HG03196 (cell line): ENCODE results near the gene ADAMTS17.

Source experiments
- ATAC-seq: cut with Tn5 transposase; IDR thresholded peaks from one replicate; pipeline ENCODE4 v1.9.1; 2021; ENCODE audit not compliant: unreplicated experiment

ADAMTS17 gene

DNA sequence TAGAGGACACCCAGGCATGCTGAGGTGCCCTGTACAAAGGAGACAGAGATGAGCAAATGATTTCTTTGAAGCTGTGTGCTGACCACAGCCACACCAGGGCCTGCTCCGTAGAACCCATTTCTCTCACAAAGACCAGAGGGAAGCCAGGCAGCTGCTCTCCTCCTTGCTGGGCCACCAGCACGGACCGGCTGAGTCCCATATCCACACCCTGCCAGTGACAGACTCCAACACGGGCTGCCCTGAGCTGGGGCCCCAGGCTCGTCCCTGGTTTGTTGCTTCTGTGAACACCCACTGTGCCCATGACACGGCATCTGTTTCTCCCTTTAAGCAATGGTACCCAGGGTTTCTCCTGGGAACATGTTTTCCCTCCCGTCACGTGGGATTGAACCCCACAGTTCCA, 284.5 kb downstream of the ADAMTS17 start:
- no peak for ATAC-seq

DNA sequence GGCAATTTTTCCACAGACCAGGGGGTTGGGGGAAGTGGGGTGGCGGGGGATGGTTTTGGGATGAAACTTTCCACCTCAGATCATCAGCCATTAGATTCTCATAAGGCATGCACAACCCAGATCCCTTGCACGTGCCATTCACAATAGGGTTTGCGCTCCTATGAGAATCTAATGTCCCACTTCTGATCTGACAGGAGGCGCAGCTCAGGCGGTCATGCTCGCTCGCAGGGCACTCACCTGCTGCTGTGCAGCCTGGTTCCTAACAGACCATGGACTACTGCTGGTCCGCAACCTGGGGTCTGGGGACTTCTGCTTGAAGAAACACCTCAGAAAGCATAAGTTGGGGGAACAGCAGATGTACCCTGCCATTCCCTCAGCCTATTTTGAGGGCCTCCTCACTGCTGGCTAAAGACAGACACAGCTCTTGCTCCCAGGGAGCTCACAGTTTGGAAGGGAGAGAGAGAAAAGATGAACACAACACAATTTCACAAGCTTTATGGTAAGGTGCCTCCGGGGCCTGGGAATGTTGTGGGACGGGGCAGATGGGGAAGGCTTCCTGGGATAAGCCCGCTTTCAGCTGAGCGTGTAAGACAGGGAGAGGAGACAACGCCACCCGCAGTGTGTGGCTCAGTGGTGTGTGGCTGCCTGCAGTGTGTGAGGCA, 285.2 kb downstream of the ADAMTS17 start:
- no peak for ATAC-seq

DNA sequence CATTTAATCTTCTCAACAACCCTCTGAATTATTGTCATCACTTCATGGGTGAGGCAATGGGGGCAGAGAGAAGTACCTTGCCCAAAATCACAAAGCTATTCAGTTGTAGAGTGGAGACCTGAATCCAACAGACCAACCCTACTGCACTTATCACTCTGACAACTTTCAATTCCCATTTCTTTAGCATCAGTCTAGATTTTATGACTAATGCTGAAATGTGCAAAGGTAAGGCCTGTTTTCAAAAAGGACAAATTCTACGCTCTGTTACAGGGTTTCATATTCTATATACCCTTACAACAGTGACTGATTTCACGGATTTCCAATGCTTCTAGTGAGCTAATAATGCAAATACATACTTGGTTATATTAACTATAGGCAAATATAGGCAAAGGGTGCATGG, 286.0 kb downstream of the ADAMTS17 start:
- no peak for ATAC-seq

GRCh38 chr15:100054539-100054938, 287.2 kb downstream of the ADAMTS17 start:
- ATAC-seq = no peak

DNA sequence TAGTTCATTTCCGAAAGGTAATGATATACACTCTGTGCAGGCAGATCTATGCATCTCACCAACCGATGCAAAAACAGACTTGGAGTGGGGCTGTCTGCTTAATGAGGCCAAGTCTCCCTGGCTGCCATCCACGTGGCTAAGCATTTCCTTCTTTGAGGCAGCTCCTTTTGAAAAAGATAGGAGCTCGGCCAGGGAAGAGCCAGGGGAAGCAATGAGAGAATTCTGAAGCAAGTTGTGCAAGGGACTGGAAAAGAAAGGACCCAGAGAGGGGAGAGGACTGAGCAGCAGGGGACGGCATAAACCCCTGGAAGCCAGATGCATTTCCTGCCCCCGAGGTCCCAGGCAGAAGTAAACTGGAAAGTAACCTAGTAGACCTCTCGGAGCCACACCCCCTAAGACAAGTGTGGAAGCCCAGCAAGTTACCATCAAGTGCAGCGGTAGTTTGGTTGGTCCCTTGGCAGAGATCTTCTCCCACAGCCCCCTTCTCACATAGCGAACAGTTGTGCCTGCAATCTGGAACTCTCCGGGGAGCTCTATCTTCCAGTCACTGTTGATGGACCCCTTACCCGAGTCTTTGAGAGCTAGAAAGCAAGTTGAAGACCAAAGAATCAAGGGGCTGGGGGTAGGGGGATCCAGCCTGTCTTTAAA, 288.2 kb downstream of the ADAMTS17 start:
- ATAC-seq = no peak

GRCh38 chr15:100052716-100053473, 288.9 kb downstream of the ADAMTS17 start:
- no peak for ATAC-seq

GRCh38 chr15:100050877-100051786, 290.6 kb downstream of the ADAMTS17 start:
- ATAC-seq = no peak

DNA sequence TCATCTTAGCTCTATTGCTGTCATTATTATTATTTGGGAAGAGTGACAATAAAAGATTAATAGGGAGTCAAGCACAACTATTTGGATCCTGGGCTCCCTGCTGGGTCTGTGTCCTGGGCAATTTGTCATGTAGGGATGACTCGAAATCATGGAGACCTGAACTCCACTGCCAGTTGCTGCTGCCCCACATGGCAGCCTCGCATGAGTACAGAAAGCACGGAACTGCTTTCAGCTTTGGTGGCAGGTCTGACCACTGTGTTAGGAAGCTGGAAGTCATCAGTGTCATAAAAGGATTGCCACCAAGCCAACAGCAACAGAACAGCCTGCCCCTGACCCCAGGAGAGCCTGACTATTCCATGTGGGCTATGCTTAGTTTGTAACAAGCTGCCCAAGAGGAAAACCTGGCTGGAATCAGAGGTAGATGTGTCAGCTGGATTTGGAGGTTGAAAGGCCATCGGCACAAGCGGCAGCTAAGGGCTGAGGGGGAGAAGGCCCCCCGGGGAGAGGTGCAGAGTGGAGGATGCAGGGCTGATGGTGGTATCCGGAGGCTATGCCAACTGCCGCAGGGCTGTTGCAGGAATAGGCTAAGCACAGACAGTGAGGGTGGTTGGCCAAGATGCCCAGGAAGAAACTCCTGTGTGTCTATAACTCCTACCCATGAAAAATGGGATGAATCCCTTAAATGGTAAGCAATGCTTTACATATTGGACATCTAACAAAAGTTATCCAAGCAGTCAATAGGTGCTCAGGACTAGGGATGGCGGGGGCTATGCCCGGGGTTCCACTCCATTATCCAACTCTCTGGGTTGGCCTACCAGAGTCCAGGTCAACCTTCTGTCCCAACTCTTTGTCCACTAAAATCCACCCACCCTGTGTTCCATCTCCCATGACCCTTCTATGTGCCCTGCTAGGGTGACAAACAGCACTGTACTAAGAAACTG, 291.6 kb downstream of the ADAMTS17 start:
- ATAC-seq = no peak

GRCh38 chr15:100049483-100049882, 292.3 kb downstream of the ADAMTS17 start:
- no peak for ATAC-seq

DNA sequence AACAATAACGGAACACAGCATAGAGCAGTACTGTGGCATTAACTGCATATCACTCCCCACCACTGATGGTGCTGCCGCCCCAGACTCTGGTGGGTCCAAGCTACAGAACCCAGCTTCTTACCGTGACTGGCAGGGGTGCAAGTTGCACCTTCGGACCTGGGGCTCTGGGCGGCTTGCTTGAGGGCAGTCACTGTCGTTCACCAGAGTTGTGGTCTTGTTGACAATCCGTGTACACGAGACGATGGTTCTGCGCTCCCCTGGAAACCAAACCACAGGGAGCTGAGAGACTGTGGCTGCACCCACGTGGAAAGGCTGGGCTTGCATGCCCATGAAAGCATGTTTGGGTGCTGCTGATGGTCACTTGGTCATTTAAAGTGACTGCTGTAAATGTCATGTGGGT, 293.0 kb downstream of the ADAMTS17 start:
- ATAC-seq = no peak

GRCh38 chr15:100043692-100044091, 298.1 kb downstream of the ADAMTS17 start:
- no peak for ATAC-seq

DNA sequence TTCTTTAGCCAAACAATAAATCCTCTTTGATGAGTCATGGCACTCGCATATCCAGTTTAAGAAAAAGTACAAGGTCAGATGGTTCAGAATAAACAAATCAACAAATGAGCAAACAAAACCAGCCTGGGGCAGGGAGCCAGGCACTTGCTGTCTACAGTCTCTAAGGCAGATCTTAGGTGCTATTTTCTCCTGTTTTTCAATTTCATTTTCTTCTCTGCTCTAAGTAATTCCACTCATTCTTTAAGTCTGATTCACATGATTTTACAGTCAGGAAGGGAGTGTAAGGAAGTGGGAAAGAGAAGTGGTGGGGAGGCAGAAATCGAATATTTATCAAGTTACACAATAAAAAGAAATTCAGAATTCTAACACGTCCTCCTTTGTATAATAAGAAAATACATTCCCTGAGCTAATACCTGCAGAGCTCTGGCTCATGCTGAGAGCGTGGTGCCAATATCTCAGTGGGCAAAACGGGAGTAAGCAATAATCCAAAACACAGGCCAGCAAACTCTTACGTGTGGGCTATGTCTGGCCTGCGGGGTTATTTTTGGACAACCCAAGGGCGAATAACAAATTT, 298.6 kb downstream of the ADAMTS17 start:
- no peak for ATAC-seq

DNA sequence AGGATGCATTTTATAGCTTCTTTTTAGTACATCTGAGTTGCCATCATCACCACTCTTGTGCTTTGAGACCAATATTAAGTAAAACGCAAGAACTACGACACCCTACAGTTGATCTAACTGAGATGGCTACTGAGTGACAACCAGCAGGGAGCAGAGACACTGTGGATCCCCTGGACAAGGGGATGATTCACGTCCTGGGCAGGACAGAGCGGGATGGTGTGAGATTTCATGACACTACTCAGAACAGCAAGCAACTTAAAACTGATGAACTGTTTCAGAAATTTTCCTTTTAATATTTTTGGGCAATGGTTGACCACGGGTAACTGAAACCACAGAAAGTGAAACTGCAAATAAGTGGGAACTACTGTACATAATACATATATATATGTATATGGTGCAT, 299.2 kb downstream of the ADAMTS17 start:
- ATAC-seq = no peak

DNA sequence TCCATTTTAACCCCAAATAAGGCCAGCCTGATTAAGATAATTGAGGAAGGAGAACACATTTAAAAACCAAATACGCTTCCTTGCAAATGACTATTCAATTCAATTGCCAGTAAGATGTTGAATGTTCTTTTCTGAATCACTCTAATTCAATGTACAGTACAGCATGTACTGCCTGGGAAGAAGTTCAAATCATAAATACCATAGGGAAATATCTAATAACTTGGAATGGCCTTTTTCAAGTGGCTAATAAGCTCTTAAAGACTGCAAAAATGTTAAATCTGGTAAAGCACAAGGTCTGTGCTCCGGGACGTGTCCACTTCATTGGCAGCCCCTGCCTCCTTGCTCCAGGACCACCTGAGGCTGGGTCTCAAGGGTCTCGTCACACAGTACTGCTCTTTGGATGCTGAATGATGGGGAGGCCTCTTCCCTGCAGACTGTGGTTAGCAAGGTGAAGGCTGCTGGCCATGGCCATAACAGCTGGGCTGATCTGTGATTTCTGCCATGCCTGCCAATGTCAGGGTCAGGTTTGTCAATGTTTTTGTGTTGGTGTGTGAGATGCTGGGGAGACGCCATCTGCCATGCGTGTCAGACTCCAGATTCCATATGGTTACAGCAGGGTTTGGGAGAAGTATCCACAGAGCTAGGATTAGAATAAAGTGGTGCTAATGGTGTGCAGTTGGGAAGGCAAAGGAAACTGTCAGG, 300.5 kb downstream of the ADAMTS17 start:
- ATAC-seq = no peak

GRCh38 chr15:100039994-100040393, 301.8 kb downstream of the ADAMTS17 start:
- ATAC-seq = no peak

- no peak for ATAC-seq
Measured at GRCh38 chr15:100038736-100039135, 303.0 kb downstream of the ADAMTS17 start.

GRCh38 chr15:100037901-100038300, 303.9 kb downstream of the ADAMTS17 start:
- ATAC-seq = no peak

GRCh38 chr15:100036015-100036414, 305.8 kb downstream of the ADAMTS17 start:
- ATAC-seq = no peak

DNA sequence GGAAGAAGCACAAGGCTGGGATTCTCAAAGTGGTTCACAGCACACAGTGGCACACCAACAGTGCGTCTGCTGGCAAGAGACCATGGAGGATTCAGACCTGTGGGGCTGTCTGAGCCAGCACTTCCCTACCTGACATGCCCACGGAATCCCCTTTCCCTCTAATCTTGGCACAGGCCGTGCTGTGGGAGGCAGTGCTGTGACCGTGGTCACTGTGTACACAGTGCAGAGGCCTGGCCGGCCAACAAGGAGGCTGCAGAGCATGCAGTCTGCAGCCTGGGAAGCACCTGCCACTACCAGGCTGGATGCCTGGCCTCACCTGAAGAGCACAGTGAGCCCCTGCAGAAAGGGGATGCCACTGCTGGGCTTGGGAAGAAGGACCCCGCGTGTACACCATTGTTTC, 307.6 kb downstream of the ADAMTS17 start:
- ATAC-seq = no peak
